ENCODE results near the gene CTNNA1. TPM values are rescaled to one million over a fixed set of nuclear protein-coding genes. Genes with fewer than 3 reads are reported as not detected.

Gene CTNNA1
- total RNA-seq, 4 donors from 2014 or later: 251 to 326 (median 274) TPM

- no peak for ATAC-seq (ENCODE audit: low FRiP score)
- DNase-seq (ENCODE audit: low spot score): no peak
- TF ChIP-seq CTCF (IDR thresholded peaks at IDR 0.05): no peak
Observed at GRCh38 chr5:138966236-138966985, 213.2 kb downstream of the CTNNA1 start.

- DNase-seq (ENCODE audit: low spot score): no peak
- no peak for ATAC-seq (ENCODE audit: low FRiP score)
- TF ChIP-seq CTCF (IDR thresholded peaks at IDR 0.05): no peak
Observed at GRCh38 chr5:138967791-138968448, 214.7 kb downstream of the CTNNA1 start.

- TF ChIP-seq CTCF (IDR thresholded peaks at IDR 0.05): no peak
- ATAC-seq (ENCODE audit: low FRiP score) (no peak), DNase-seq (ENCODE audit: low spot score) (no peak)
Observed at GRCh38 chr5:138968601-138969000, 215.4 kb downstream of the CTNNA1 start.

- no peak for DNase-seq (ENCODE audit: low spot score)
- no peak for TF ChIP-seq CTCF (IDR thresholded peaks at IDR 0.05)
- no peak for ATAC-seq (ENCODE audit: low FRiP score)
Observed at GRCh38 chr5:138969323-138970002, 216.2 kb downstream of the CTNNA1 start.

- TF ChIP-seq CTCF (IDR thresholded peaks at IDR 0.05): no peak
- no peak for ATAC-seq (ENCODE audit: low FRiP score)
- no peak for DNase-seq (ENCODE audit: low spot score)
Observed at GRCh38 chr5:138972230-138972629, 219.0 kb downstream of the CTNNA1 start.

GRCh38 chr5:138972836-138973235, 219.6 kb downstream of the CTNNA1 start:
- ATAC-seq (ENCODE audit: low FRiP score) (no peak), DNase-seq (ENCODE audit: low spot score) (no peak)
- no peak for TF ChIP-seq CTCF (IDR thresholded peaks at IDR 0.05)
